Measurements from ENCODE around the gene GHRL.
A peak's percentile ranks its signal among the peaks of the same experiment; 100 is the strongest.

Gene GHRL

DNA sequence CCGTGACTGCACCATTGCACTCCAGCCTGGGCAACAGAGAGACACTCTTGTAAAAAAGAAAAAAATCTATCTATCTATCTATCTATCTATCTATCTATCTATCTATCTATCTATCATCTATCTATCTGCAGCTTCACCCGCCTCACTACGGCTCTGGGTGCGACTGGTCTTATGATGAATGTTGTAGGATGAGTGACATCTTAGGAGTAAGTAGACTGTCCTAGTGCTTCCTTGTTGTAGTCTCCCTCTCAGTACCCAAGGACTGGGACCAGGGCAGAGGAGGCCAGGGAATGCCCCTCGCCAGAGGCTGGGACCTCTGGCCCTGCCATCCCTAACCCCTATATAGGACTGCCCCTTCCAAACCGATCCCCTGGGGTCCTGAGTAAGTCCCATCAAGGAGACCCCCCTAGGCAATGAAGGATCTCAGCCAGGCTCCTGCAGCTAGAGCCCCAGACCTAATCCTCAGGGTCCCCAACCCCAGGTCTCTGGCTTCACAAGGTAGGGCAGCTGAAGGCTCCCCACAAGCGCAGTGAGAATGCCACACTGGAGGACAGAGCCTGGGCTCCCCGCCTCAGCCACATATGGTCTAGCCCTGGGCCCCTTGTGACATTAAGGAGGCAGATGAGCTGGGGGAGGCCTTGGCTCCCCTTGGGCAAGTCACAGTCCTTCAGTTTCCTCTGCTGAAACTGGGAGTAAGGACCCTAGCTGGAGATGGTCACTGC, 29.0 kb upstream of the GHRL start:
- Histone ChIP-seq H3K36me3 (ENCODE audit: control insufficient read depth, low read length) (peaks cover 29% of the 10 kb centered on the region), H3K27ac (ENCODE audit: low read depth, low read length) (no peak overlapping the region), H3F3A (ENCODE audit: control insufficient read depth, insufficient read depth) (no peaks in the 10 kb centered on the region), H3K79me2 (ENCODE audit: control insufficient read depth, low read length) (peaks cover 35% of the 10 kb centered on the region), H3K27me3 (ENCODE audit: control insufficient read depth, low read length) (no peaks in the 10 kb centered on the region; the same call in 1 of the 2 replicates), H4K20me1 (ENCODE audit: control insufficient read depth, insufficient read depth, low read depth, low read length) (0 out of 2 replicates have a peak, but pooled peaks cover 4% of the 10 kb centered on the region), H3K4me2 (ENCODE audit: low read length) (peak overlapping the region; percentile 95; the same call in 1 of the 2 replicates), H3K9me3 (ENCODE audit: control insufficient read depth, insufficient read depth, low read length) (no peaks in the 10 kb centered on the region), H3K4me3 (ENCODE audit: low read length) (no peak overlapping the region), H3K9me2 (replicated peaks; ENCODE audit: control insufficient read depth, low read length) (no peaks in the 10 kb centered on the region), H3K4me1 (ENCODE audit: control insufficient read depth, low read length) (peaks cover 10% of the 10 kb centered on the region)
- TF ChIP-seq, protein P1, sequence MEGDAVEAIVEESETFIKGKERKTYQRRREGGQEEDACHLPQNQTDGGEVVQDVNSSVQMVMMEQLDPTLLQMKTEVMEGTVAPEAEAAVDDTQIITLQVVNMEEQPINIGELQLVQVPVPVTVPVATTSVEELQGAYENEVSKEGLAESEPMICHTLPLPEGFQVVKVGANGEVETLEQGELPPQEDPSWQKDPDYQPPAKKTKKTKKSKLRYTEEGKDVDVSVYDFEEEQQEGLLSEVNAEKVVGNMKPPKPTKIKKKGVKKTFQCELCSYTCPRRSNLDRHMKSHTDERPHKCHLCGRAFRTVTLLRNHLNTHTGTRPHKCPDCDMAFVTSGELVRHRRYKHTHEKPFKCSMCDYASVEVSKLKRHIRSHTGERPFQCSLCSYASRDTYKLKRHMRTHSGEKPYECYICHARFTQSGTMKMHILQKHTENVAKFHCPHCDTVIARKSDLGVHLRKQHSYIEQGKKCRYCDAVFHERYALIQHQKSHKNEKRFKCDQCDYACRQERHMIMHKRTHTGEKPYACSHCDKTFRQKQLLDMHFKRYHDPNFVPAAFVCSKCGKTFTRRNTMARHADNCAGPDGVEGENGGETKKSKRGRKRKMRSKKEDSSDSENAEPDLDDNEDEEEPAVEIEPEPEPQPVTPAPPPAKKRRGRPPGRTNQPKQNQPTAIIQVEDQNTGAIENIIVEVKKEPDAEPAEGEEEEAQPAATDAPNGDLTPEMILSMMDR (IDR thresholded peaks at IDR 0.05; ENCODE audit: low read depth, low read length, poor library complexity, severe bottlenecking) = no peak
- TF ChIP-seq EZH2phosphoT487 (IDR thresholded peaks at IDR 0.05; ENCODE audit: borderline replicate concordance, low read length) = no peak

DNA sequence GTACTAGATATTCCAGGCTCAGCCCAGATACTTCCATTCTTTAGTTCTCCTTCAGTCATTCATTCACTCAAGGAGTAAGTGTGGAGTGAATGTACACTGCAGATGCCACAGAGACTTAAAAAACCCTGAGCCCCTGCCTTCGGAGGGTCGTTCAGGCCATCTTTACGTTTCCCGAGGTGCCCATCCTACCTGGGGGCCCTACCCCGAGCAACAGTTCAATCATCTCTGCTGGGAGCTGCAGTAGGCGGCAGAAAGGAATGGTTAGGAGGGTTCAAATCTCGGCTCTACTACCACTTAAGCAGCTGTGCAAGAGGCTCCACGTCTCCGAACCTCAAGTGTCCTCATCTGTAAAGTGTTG, 27.6 kb upstream of the GHRL start:
- H3K4me1 ChIP-seq (ENCODE audit: control insufficient read depth, low read length) = peaks cover 10% of the 10 kb centered on the region
- no peaks in the 10 kb centered on the region for H3K9me3 ChIP-seq (ENCODE audit: control insufficient read depth, insufficient read depth, low read length)
- TF ChIP-seq, protein P1 (IDR thresholded peaks at IDR 0.05; ENCODE audit: low read depth, low read length, poor library complexity, severe bottlenecking) = no peak
- TF ChIP-seq EZH2phosphoT487 (IDR thresholded peaks at IDR 0.05; ENCODE audit: borderline replicate concordance, low read length) = no peak

DNA sequence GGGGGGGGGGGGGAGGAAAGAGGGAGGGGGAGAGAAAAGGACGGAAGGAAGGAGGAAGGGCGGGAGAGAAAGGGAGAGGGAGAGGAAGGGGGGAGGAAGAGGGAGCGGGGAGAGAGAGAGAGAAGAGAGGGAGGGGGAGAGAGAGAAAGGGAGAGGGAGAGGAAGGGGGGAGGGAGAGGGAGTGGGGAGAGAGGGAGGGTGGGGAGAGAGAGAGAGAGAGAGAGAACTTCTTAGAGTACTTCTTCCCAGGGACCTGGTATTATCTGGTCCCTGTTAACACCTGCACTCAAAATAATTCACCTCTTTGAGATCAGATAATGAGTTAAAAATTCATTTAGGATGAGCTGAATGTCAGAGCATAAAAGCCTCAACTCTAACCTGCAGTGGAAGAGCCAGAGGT, 27.1 kb upstream of the GHRL start:
- Histone ChIP-seq H3K4me1 (ENCODE audit: control insufficient read depth, low read length) (peaks cover 10% of the 10 kb centered on the region), H3K9me2 (replicated peaks; ENCODE audit: control insufficient read depth, low read length) (no peaks in the 10 kb centered on the region), H3K36me3 (ENCODE audit: control insufficient read depth, low read length) (peaks cover 42% of the 10 kb centered on the region), H3K27ac (ENCODE audit: low read depth, low read length) (no peak overlapping the region), H3K79me2 (ENCODE audit: control insufficient read depth, low read length) (peaks cover 35% of the 10 kb centered on the region), H3F3A (ENCODE audit: control insufficient read depth, insufficient read depth) (no peaks in the 10 kb centered on the region), H4K20me1 (ENCODE audit: control insufficient read depth, insufficient read depth, low read depth, low read length) (0 out of 2 replicates have a peak, but pooled peaks cover 4% of the 10 kb centered on the region), H3K4me3 (ENCODE audit: low read length) (peak overlapping the region; percentile 93), H3K4me2 (ENCODE audit: low read length) (peak overlapping the region; percentile 95), H3K27me3 (ENCODE audit: control insufficient read depth, low read length) (no peaks in the 10 kb centered on the region), H3K9me3 (ENCODE audit: control insufficient read depth, insufficient read depth, low read length) (no peaks in the 10 kb centered on the region)
- TF ChIP-seq, protein P1 (IDR thresholded peaks at IDR 0.05; ENCODE audit: low read depth, low read length, poor library complexity, severe bottlenecking) = no peak
- no peak for TF ChIP-seq EZH2phosphoT487 (IDR thresholded peaks at IDR 0.05; ENCODE audit: borderline replicate concordance, low read length)

More for the DNA sequence above, 27.6 kb upstream of the GHRL start:
- 0 out of 2 replicates have a peak, but pooled peaks cover 4% of the 10 kb centered on the region for H4K20me1 ChIP-seq (ENCODE audit: control insufficient read depth, insufficient read depth, low read depth, low read length)
- H3K4me2 ChIP-seq (ENCODE audit: low read length) = peak overlapping the region; percentile 95
- peak overlapping the region; percentile 93 for H3K4me3 ChIP-seq (ENCODE audit: low read length)
- H3K79me2 ChIP-seq (ENCODE audit: control insufficient read depth, low read length) = peaks cover 35% of the 10 kb centered on the region
- no peak overlapping the region; the same call in 1 of the 2 replicates for H3K27ac ChIP-seq (ENCODE audit: low read depth, low read length)
- H3K9me2 ChIP-seq (replicated peaks; ENCODE audit: control insufficient read depth, low read length) = no peaks in the 10 kb centered on the region
- no peaks in the 10 kb centered on the region for H3K27me3 ChIP-seq (ENCODE audit: control insufficient read depth, low read length)
- no peaks in the 10 kb centered on the region for H3F3A ChIP-seq (ENCODE audit: control insufficient read depth, insufficient read depth)
- peaks cover 39% of the 10 kb centered on the region for H3K36me3 ChIP-seq (ENCODE audit: control insufficient read depth, low read length)
